GM18526 (cell line): Measurements from ENCODE around the gene PARP16.

Source experiments
- POLR2A ChIP-seq: IDR thresholded peaks from 3 replicates; pipeline ENCODE4 v1.6.1; 2011; ENCODE audit not compliant: insufficient read length; ENCODE audit errors: extremely low read depth

The PARP16 gene

DNA sequence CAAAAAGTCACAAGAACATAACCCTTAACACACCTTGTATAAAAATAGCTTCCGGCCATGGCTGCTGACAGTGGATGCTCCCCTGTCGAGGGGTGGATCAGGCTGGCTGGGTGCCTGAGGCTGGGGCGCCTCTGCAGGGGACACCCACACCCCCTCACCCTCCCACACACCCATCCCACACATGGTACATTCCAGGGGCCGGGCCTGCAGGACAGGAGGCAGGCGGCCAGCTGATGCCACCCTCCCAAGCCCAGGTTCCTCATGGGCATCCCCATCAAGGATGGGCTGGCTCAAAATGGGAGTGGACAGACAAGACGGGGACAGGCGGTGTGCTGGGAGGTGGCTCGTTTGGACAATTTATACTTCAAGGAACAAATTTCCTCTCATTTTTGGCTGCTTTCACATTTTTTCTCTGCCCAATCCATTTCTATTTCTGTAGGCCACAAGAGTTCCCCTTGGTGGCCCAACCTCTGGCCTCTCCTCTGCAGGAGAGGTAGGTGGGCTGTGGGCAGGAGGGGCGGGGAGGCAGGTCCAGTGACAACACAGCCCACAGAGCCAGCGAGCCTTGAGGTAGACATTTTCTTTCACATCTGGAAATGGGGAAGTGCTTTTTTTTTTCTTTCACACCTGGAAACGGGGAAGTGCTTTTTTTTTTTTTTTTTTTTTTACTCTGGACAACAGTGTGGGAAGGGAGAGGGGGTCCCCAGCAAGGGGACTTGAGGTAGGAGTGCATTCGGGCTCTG is 41.1 kb upstream of the PARP16 start:
- TF ChIP-seq POLR2A, result no peak

DNA sequence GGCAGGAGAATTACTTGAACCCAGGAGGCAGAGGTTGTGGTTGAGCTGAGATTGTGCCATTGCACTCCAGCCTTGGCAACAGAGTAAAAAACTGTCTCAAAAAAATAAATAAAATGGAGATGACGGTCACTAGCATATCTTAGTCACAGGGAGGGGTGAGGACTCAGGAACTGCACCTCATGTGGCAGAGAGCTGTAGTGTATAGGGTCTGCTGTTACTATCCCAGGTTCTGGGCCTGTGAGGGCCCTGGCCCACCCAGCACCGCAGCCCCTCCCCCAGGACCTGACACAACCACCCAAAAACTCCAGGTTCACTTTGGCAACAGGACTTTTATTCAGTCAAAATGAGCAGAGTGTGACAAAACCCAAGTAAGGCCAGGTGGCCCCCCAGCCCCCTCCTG is 40.1 kb upstream of the PARP16 start:
- TF ChIP-seq POLR2A, result no peak

DNA sequence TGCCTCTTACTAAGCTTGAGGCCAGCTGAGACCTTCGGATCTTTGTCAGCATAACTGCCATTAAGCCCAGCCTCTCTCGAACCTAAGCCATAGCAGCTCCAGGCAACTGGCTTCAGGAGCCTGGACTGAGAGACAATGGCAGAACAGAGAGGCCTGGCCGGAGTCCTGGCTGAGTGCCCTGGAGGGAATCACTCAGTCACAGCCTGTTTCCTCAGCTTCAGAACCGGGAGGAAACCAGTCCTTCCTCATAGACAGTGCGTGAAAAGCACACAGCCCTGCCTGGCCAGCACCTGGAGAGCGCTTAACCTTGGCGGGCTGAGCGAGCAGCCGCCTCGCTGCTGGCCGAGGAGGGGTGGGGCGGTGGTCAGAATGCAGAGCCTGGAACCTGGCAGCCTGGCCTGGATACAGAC is 39.4 kb upstream of the PARP16 start:
- TF ChIP-seq POLR2A, result no peak

DNA sequence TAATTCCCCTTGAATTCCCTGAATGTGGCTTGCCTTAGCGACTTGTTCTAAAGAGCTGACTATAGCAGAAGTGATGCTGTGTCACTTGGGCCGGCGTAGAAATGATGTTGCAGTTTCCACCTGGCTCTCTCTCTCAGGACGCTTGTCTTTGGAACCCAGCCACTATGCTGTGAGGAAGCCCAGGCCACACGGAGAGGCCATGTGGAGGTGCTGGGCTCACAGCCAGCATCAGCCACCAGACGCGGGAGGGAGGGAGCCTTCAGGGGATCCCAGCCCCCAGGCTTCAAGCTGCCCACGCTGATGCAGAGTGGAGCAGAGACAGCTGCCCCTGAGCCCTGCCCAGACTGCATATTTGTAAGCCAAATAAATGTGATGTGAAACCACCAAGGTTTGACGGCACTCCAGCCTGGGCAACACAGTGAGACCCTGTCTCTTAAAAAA is 36.4 kb upstream of the PARP16 start:
- no peak for TF ChIP-seq POLR2A

DNA sequence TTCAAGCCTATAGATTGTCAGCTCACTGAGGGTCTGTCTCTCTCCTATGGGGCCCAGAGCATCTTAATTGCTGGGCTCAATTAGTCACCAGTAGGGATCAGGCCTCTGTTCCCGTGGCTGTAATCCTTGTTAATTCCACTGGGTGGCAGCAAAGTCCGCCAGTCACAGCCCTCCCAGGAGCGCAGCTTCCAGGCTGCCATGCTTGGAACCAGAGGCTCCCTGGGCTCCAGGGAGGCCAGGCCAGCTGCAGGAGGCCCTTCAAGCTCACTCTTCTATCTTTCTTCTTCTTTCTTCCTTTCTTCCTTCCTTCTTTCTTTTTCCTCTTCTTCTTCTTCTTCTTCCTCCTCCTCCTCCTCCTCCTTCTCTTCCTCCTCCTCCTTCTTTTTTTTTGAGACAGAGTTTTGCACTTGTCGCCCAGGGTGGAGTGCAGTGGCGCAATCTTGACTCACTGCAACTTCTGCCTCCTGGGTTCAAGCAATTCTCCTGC is 32.2 kb upstream of the PARP16 start:
- TF ChIP-seq POLR2A, result no peak

DNA sequence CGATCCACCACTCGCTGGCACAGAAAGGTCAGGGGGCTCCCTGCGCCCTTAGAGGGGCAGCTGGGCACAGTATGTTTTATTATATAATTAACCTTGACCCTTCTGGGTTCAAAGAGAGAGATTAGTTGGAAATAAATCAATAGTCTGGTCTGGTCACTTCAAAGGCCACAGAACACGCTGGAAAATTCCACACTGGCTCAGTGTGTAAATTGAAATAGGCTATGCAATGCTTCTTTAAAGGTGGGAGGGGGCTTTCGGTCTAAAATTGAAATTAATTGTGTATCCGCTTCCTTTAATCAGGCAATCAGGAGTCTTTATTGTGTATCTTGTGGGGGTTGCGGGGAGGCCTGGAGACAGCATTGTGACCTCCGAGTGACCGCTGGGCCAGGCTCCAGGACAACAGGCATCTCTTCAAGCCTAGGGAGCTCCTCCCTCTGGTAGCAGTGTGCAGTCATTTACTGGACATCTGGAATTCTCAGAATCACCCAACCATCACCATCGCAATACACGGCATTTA is 25.8 kb upstream of the PARP16 start:
- TF ChIP-seq POLR2A, result no peak

DNA sequence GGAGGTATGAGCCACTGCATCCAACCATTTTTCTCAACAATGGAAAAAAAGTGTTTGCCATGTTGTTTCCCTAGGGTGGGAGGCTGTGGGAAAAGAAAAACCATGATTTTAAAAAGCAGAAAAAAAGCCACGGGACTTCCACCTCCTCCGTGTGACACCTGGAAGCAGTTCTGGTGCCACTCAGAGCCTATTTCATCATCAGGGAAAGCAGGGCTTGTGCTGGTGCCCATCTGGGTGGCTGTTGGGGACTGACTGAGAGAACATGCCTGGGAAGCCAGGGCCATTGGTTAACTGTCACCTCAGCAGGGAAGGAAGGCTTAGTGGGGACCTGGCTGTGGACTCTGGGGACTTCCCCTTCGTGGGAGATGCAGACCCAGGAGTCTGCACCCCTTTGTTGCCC is 25.1 kb upstream of the PARP16 start:
- no peak for TF ChIP-seq POLR2A

DNA sequence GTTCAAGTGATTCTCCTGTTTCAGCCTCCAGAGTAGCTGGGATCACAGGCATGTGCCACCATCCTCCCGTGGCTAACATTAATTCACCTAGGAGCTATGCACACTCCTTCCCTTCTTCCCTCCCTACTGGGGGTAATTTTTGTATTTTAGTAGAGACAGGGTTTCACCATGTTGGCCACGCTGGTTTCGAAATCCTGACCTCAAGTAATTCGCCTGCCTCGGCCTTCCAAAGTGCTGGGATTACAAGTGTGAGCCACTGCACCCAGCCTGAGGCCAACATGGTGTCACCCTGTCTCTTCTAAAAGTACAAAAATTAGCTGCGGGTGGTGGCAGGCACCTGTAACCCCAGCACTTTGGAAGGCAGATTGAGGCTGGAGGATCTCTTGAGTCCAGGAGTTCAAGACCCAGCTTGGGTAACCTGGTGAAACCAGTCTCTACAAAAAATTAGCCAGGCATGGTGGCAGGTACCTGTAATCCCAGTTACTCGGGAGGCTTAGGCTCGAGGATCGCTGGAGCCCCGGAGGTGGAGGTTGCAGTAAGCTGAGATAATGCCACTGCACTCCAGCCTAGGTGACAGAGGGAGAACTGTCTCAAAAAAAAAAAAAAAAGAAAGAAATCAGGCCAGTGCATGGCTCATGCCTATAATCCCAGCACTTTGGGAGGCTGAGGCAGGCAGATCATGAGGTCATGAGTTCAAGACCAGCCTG is 23.9 kb upstream of the PARP16 start:
- no peak for TF ChIP-seq POLR2A

DNA sequence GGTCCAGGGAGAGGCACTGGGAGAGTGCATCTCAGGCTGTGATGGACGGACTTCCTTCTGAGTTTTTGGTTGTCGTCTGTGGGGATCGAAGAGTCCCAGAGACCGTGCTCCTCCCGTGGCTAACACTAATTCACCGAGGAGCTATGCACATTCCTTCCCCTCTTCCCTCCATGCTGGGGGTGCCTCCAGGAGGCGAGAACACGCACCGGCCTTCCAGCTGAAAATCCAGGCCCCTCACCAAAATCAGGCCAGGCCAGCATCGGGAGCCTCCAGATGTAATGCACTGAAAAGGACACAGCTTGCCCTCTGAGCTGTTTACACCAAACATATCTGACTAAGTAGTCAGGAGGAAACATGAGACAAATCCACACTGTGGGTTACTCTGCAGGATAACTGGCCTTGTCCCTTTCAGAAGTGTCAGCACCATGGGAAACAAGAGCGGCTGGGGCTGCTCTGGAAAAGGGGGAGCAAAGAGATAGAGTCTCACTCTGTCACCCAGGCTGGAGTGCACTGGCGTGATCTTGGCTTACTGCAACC is 23.3 kb upstream of the PARP16 start:
- TF ChIP-seq POLR2A, result no peak

DNA sequence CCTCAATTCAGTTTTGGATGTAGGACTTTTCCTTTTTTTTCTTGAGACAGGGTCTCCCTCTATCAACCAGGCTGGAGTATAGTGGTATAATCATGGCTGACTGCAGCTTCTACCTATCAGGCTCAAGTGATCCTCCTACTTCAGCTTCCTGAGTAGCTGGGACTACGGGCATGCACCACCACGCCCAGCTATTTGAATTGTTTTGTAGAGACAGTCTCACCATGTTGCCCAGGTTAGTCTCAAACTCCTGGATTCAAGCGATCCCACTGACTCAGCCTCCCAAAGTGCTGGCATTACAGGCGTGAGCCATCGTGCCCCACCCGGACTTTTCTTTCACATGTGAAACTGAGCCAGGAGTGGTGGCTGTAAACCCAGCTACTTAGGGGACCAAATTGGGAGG is 21.3 kb upstream of the PARP16 start:
- no peak for TF ChIP-seq POLR2A

DNA sequence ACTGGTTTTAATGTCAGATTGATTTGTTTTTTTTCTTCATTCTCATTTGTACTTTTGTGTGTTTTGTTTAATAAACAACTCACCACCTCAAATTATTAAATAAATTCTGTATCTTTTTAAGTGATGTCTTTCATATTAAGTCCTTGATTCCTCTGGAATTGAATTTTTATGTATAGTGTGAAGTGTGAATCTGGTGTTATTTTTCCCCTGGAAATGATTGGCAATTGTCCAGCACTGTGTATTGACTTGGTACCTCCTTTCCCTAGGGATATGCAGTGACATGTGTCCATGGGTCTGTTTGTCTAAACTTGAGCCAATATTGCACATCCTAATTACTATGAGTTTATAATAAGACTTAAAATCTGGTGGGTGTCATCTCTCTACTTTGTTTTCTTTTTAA is 19.9 kb upstream of the PARP16 start:
- no peak for TF ChIP-seq POLR2A

DNA sequence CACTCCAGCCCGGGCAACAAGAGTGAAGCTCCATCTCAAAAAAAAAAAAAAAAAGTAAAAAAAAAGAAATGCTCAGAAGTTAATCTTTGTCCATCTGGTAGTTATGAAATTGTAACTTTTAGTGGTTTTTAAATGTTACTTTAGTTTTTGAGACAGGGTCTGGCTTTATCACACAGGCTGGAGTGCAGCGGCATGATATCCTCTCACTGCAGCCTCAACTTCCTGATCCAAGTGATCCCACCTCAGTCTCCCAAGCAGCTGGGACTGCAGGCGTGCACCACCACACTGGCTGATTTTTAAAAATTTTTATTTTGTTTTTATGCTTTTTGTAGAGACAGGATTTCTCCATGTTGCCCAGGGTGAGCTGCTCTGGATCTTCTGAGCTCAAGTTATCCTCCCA is 19.1 kb upstream of the PARP16 start:
- no peak for TF ChIP-seq POLR2A

DNA sequence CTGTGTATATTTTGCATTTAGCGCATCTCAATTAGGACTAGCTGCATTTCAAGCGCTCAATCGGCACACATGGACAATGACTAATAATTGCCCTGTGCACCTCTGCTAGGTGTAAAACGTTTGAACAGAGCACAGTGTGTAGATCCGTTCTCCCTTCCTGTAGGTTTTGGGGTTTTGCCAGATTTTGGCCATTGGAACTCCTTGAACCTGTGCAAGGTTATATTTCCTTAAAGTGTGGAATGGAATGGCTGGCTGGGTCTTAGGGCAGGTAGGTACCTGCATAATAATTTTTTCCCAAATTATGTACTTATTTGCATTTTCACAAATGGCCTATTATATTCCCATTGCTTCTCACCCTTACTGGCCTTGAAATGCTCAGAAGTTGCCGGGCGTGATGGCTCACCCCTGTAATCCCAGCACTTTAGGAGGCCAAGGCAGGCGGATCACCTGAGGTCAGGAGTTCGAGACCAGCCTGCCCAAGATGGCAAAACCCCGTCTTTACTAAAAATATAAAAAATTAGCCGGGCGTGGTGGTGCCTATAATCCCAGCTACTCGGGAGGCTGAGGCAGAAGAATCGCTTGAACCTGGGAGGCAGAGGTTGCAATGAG is 18.6 kb upstream of the PARP16 start:
- TF ChIP-seq POLR2A, result no peak

DNA sequence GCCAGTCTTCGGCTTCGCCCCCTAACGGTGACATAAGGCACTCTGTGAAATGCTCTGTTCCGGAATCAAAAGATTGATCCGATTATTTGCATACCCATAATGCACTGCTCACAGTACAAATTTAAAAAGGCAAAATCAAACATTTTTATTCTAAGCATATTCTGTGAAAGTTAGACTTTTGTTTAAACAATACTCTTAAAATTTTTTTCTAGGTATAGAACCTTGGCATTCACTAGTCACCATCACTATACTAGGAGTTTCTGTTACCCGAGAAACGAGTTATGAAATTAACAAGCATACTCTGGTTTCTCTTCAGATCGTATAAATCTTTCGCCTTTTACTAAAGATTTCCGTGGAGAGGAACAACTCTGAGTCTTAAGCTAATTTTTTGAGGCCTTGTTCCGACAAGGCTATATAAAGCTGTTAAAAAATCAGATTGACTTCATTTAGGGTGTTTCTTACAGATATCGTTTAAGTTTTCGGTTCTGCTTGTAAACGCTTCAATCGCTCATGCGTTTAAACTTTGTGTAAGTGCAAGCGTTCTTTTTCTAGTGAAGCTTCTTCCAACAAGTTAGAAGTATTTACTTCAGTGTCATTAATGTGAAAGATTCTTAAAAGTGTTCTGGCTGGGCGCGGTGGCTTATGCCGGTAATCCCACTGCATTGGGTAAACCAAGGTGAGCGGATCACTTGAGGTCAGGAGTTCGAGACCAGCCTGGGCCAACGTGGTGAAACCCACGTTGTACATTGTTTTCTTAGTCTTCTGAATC is 17.9 kb upstream of the PARP16 start, which contains the start of gene RNU5B-1:
TSS of gene RNU5B-1 (plus strand) at position 297 of the 769 bp plus-strand sequence.
- peak; percentile 99 for TF ChIP-seq POLR2A
